Gastrocnemius medialis (tissue), 4 donors: Measurements from ENCODE around the gene USP19.
A peak's percentile ranks its signal among the peaks of the same experiment; 100 is the strongest.

Experiments
- CTCF ChIP-seq, 5 experiments: fragments of 450-650 bp in 3 of 5; fragments of 200-600 bp in 2 of 5; sonication (generic) in 2 of 5; IDR thresholded peaks in 4 of 5; conservative IDR thresholded peaks in 1 of 5; 1 replicate in 4 of 5; 2 replicates in 1 of 5; pipeline ENCODE4 v1.5.1; 2016 to 2019; ENCODE audit warnings: antibody characterized with exemption in 5 of 5, mild to moderate bottlenecking in 3 of 5, moderate library complexity in 3 of 5
- POLR2A ChIP-seq, 2 donors: fragments of 450-650 bp; IDR thresholded peaks; one replicate each; pipeline ENCODE4 v1.6.1; 2017; ENCODE audit warnings: antibody characterized with exemption in 2 of 2, mild to moderate bottlenecking in 2 of 2, moderate library complexity in 2 of 2

GRCh38 chr3:49093853-49094767 is 26.5 kb downstream of the USP19 start, which contains the start of gene QRICH1:
- peak; percentile 55 to 65 (median 59) for TF ChIP-seq CTCF (IDR thresholded peaks at IDR 0.05 in 4 of 5, conservative IDR thresholded peaks at IDR 0.05 in 1 of 5)
- peak; percentile 60 to 61 for TF ChIP-seq POLR2A (IDR thresholded peaks at IDR 0.05)
